Fibroblast of villous mesenchyme (primary cell): Measurements from ENCODE around the gene KREMEN1. TPM values are rescaled to one million over a fixed set of nuclear protein-coding genes. Genes with fewer than 3 reads are reported as not detected.

Experiments
- DNase-seq: peaks from one replicate; pipeline ENCODE4 v3.0.0-alpha.2; 2010; ENCODE audit warnings: low read depth
- H3K4me3 ChIP-seq: 2 replicates; pipeline ENCODE4 v1.5.1; 2011; ENCODE audit warnings: low read depth, mild to moderate bottlenecking, low read length
- CTCF ChIP-seq: IDR thresholded peaks from 2 replicates; pipeline ENCODE4 v1.5.1; 2012; ENCODE audit warnings: low read depth, mild to moderate bottlenecking, low read length; ENCODE audit not compliant: insufficient read depth
- total RNA-seq: library from RNA; depleted of rRNA; stranded (reverse); fragments of >200 nt; gene quantifications from 2 replicates; pipeline ENCODE4 v1.2.3, GENCODE V29; 2012

Gene KREMEN1
- total RNA-seq, 1 donor: 2.6 TPM

GRCh38 chr22:29208879-29209623 lies 136.2 kb downstream of the KREMEN1 start:
- no peak for TF ChIP-seq CTCF
- DNase-seq: no peak
- H3K4me3 ChIP-seq: no peak overlapping the region

GRCh38 chr22:29209624-29209929 lies 136.7 kb downstream of the KREMEN1 start:
- H3K4me3 ChIP-seq: no peak overlapping the region
- no peak for TF ChIP-seq CTCF
- no peak for DNase-seq

DNA sequence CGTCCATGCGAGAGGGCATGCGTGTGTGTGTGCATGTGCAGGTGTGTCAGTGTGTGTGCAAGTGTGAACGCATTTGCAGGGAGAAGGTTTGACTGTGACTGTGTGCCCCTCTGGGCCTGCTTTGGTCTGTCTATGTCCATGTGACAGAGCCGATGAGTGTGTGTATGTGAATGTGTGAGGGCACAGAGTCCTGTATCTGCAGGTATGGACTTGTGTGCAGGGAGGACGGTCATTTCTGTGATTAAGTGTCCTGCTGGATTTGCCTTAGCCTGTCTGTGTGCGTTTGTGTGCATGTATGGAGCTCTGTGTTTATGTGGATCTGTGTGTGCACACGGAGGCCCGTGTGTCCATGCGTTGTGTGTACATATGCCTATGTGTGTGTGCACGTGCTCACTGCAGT lies 138.2 kb downstream of the KREMEN1 start:
- no peak for TF ChIP-seq CTCF
- H3K4me3 ChIP-seq: no peak overlapping the region
- no peak for DNase-seq

DNA sequence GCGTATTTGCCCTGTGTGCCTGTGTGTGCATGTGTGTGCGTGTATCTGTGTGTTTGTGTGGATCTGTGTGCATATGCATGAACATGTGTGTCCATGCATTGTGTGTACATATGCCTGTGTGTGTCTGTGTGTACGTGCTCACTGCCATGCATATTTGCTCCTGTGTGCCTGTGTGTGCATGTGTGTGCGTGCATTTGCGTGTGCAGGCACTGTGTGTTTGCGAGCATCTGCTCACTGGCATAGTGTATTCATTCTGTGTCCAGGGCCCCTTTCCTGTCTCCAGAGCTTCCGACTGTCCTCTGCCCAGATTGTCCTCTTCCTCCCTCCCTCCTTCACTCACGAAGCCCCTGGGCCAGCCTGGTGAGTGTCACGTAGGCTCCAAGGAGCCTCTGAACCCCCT lies 138.6 kb downstream of the KREMEN1 start:
- TF ChIP-seq CTCF: no peak
- DNase-seq: no peak
- H3K4me3 ChIP-seq: no peak overlapping the region

GRCh38 chr22:29212743-29213142 lies 139.9 kb downstream of the KREMEN1 start:
- no peak overlapping the region for H3K4me3 ChIP-seq
- no peak for DNase-seq
- no peak for TF ChIP-seq CTCF

- TF ChIP-seq CTCF: no peak
- DNase-seq: no peak
- no peak overlapping the region for H3K4me3 ChIP-seq
Observed at GRCh38 chr22:29213493-29213892, 140.7 kb downstream of the KREMEN1 start.

DNA sequence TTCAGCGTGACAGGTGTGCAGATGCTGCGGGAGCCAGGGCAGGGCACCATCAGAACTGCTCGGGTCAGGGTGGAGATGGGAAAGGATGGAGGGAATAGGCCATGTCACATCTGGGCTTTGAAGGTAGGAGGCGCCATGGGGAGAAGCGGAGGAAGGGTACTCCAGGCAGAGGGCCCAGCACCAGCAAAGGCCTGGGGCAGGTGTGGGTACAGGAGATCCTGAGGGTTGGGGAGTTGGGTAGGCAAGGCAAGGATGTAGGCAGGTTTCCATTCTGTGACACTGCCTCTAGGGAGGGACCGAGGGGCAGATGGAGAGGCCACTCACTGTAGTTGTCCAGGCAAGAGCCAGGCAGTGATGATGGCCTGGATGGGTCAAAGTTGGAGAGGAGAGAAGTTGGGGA lies 141.4 kb downstream of the KREMEN1 start:
- no peak for TF ChIP-seq CTCF
- H3K4me3 ChIP-seq: no peak overlapping the region
- no peak for DNase-seq
